Esophagus squamous epithelium (tissue), 4 donors: ENCODE results near the gene ZNF407.

Experiments
- POLR2A ChIP-seq, 4 donors: fragments of 450-650 bp; IDR thresholded peaks; one replicate each; pipeline ENCODE4 v1.6.1; 2017; ENCODE audit warnings: antibody characterized with exemption in 4 of 4, mild to moderate bottlenecking in 4 of 4, moderate library complexity in 3 of 4
- TF ChIP-seq, protein P1 (sequence below), 6 experiments: fragments of 450-650 bp in 4 of 6; fragments of 200-600 bp in 2 of 6; sonication (generic) in 2 of 6; IDR thresholded peaks; one replicate each; pipeline ENCODE4 v1.5.1; 2016 to 2019; ENCODE audit warnings: antibody characterized with exemption in 6 of 6, mild to moderate bottlenecking in 4 of 6, moderate library complexity in 4 of 6

DNA sequence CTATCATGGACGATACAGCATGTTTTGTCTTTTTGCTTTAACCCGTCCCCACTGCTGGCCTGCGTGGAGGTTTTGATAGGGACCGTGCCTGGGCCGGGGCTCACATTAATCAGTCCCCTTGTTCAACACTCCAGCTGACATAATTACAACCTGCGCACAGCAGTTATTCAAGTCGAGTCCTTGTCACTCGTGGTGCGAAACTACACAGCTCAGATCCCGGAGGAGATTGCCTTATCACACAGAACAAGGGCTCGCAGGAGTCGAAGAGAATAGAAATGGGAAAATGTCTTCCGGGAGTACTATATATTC, 304.4 kb downstream of the ZNF407 start:
- TF ChIP-seq, protein P1, sequence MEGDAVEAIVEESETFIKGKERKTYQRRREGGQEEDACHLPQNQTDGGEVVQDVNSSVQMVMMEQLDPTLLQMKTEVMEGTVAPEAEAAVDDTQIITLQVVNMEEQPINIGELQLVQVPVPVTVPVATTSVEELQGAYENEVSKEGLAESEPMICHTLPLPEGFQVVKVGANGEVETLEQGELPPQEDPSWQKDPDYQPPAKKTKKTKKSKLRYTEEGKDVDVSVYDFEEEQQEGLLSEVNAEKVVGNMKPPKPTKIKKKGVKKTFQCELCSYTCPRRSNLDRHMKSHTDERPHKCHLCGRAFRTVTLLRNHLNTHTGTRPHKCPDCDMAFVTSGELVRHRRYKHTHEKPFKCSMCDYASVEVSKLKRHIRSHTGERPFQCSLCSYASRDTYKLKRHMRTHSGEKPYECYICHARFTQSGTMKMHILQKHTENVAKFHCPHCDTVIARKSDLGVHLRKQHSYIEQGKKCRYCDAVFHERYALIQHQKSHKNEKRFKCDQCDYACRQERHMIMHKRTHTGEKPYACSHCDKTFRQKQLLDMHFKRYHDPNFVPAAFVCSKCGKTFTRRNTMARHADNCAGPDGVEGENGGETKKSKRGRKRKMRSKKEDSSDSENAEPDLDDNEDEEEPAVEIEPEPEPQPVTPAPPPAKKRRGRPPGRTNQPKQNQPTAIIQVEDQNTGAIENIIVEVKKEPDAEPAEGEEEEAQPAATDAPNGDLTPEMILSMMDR (IDR thresholded peaks at IDR 0.05) = no peak
- no peak for TF ChIP-seq POLR2A (IDR thresholded peaks at IDR 0.05)
